GM19035 (cell line): ENCODE data around the gene MORC4.

Source experiments
- ATAC-seq: cut with Tn5 transposase; IDR thresholded peaks from one replicate; pipeline ENCODE4 v1.9.1; 2021; ENCODE audit not compliant: unreplicated experiment

MORC4 gene

GRCh38 chrX:106917830-106918500, 82.0 kb downstream of the MORC4 start:
- no peak for ATAC-seq

- no peak for ATAC-seq
Observed at GRCh38 chrX:106912864-106913263, 87.1 kb downstream of the MORC4 start.

GRCh38 chrX:106906361-106906760, 93.7 kb downstream of the MORC4 start:
- no peak for ATAC-seq

GRCh38 chrX:106905064-106905708, 94.8 kb downstream of the MORC4 start:
- ATAC-seq: no peak

- no peak for ATAC-seq
Observed at GRCh38 chrX:106903856-106904528, 96.0 kb downstream of the MORC4 start.

- ATAC-seq: no peak
Observed at GRCh38 chrX:106903291-106903824, 96.7 kb downstream of the MORC4 start, which contains the start of gene RIPPLY1. TSS of gene RIPPLY1 (minus strand) at chrX:106903341. CDS start at chrX:106903287, 54 bp downstream.

- ATAC-seq: no peak
Observed at GRCh38 chrX:106902684-106903083, 97.3 kb downstream of the MORC4 start.

- ATAC-seq: no peak
Observed at GRCh38 chrX:106901781-106902219, 98.2 kb downstream of the MORC4 start.

GRCh38 chrX:106901341-106901740, 98.7 kb downstream of the MORC4 start:
- ATAC-seq: no peak

GRCh38 chrX:106899841-106900240, 100.2 kb downstream of the MORC4 start:
- no peak for ATAC-seq

- no peak for ATAC-seq
Observed at GRCh38 chrX:106899276-106899675, 100.7 kb downstream of the MORC4 start.

GRCh38 chrX:106898462-106898861, 101.5 kb downstream of the MORC4 start:
- ATAC-seq: peak; percentile 72

GRCh38 chrX:106897259-106897658, 102.8 kb downstream of the MORC4 start:
- no peak for ATAC-seq

GRCh38 chrX:106894978-106895452, 105.0 kb downstream of the MORC4 start:
- no peak for ATAC-seq

- peak; percentile 71 for ATAC-seq
Observed at GRCh38 chrX:106894392-106894909, 105.6 kb downstream of the MORC4 start.

GRCh38 chrX:106891762-106892460, 108.1 kb downstream of the MORC4 start:
- no peak for ATAC-seq
